DMS153 (cell line): ENCODE data around the gene SMYD1.

Source experiments
- DNase-seq: peaks from one replicate; lab custom pipeline; 2025; lab: John Stamatoyannopoulos, UW

SMYD1 gene

GRCh38 chr2:88144914-88145497, 77.4 kb downstream of the SMYD1 start:
- no peak for DNase-seq

GRCh38 chr2:88146590-88146989, 79.0 kb downstream of the SMYD1 start:
- no peak for DNase-seq

- DNase-seq = no peak
Observed at GRCh38 chr2:88147145-88147544, 79.5 kb downstream of the SMYD1 start.

GRCh38 chr2:88148929-88149438, 81.4 kb downstream of the SMYD1 start:
- no peak for DNase-seq

GRCh38 chr2:88159481-88159880, 91.9 kb downstream of the SMYD1 start:
- no peak for DNase-seq

GRCh38 chr2:88159955-88160415, 92.4 kb downstream of the SMYD1 start:
- DNase-seq = peak; percentile 52

GRCh38 chr2:88160517-88160916, 92.9 kb downstream of the SMYD1 start:
- DNase-seq = no peak

- no peak for DNase-seq
Observed at GRCh38 chr2:88161446-88162244, 94.0 kb downstream of the SMYD1 start.
